KBM-7 (cell line): ENCODE results near the gene MED12.

Experiments used
- DNase-seq: peaks from one replicate; pipeline ENCODE4 v3.0.0-alpha.2; 2015
- in situ Hi-C: fragments of 300-500 bp; cut with MboI; formaldehyde crosslinking; loops from 2 replicates; pipeline ENCODE4 v1.14.3; 2020; ENCODE audit warnings: low sequenced_read_pairs, low pct_unique_long_range_greater_than_20kb, mixed read lengths

MED12 gene

DNA sequence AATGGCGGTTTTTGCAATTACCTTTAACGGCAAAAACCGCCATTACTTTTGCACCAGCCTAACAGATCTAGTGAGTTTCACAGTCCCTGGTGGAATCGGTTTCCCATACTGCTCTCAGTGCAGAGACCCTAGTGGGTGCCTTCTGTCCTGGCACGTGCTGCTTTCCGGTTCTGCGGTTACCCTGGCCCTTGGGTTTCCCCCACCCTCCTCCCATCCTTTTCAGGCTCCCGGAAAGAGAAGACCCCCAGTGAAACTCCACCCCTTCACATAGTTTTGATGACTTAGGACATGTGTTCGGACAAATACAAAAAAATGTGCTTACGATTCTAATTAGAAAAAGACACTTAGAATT, 63.1 kb downstream of the MED12 start:
- no peak for DNase-seq

GRCh38 chrX:71181910-71182799, 63.8 kb downstream of the MED12 start:
- in situ Hi-C loops: no loop called here
- peak; percentile 98 for DNase-seq

More for the DNA sequence above, 63.1 kb downstream of the MED12 start:
- in situ Hi-C loops: no loop called here

GRCh38 chrX:71182871-71183270, 64.5 kb downstream of the MED12 start:
- DNase-seq: no peak
- in situ Hi-C loops: no loop called here

DNA sequence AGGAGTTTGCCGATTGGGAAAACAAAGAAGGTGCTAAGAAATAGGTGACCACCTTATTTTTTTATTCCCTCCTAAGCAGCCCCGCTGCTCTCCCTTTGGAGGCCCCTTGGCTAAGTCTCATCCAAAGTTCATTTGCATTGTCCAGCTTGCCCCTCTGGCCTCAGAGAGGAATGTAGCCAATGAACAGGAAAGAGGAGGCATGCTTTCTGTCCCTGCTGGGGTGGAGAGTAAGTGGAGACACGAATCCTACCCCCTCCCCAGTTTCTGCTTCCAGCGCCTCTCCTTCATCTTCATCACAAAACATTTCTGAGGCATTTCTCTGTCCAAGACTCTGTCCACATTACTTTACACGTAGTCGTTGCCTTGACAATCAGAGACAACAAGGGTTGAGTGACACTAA, 64.9 kb downstream of the MED12 start:
- in situ Hi-C loops: no loop called here
- no peak for DNase-seq

DNA sequence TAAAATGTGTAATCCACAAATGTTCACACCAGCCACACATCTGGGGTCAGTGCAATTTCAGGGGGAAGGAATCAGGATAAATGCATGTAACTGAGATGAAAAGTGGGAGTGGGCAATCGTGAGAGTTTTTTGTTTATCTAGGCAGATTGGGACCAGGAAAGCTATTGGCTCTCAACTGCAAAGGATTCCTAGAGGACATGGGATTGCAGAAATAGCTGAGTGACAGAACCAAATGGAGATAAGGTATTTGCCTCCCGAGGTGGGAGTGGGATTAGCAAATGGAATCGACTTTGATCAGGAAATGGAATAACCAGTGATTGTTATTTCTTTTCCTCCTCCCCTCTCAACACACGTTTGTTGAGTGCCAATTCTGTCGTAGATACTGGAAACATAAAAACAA, 65.7 kb downstream of the MED12 start:
- in situ Hi-C loops: no loop called here
- no peak for DNase-seq

GRCh38 chrX:71184803-71185495, 66.6 kb downstream of the MED12 start:
- in situ Hi-C loops: no loop called here
- no peak for DNase-seq

DNA sequence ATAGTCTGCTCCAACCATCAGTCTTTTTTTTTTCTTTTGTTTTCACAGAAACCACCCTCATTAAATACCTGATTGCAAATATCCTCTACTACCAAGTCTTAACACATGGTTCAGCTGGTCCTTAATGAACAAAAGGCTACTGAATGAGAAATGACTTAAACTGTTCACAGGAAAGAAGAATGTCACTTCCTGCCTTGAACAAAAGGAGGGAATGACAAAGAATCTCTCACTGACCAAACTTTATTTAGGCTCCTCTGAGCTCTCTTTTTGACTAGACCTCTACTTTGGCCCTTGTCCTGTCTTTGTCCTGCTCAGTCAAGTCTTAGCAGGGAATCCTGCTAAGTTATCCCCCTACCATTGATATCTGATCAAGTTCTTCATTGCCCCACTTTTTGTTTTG, 72.9 kb downstream of the MED12 start:
- DNase-seq: no peak
- in situ Hi-C loops: no loop called here
